Neural progenitor cell (in vitro differentiated cells): ENCODE measurements around the gene DXO. TPM values are rescaled to one million over a fixed set of nuclear protein-coding genes. Genes with fewer than 3 reads are reported as not detected.

Source experiments
- DNase-seq: peaks from one replicate; pipeline ENCODE4 v3.0.0-alpha.2; 2016; ENCODE audit warnings: low spot score
- H2AFZ ChIP-seq: fragments of 200-600 bp; sonication (generic); replicated peaks from 2 replicates; pipeline ENCODE4 v1.6.1; 2016; ENCODE audit warnings: antibody characterized with exemption
- H3F3A ChIP-seq: fragments of 200-600 bp; sonication (generic); 2 replicates; pipeline ENCODE4 v1.6.1; 2016; ENCODE audit warnings: antibody characterized with exemption, low read depth
- H3K27ac ChIP-seq: fragments of 200-600 bp; sonication (generic); 2 replicates; pipeline ENCODE4 v1.5.1; 2016; ENCODE audit warnings: mild to moderate bottlenecking
- H3K27me3 ChIP-seq: fragments of 200-600 bp; sonication (generic); 2 replicates; pipeline ENCODE4 v1.6.1; 2016; ENCODE audit warnings: mild to moderate bottlenecking, moderate library complexity
- H3K36me3 ChIP-seq: fragments of 200-600 bp; sonication (generic); 2 replicates; pipeline ENCODE4 v1.5.1; 2016
- H3K4me1 ChIP-seq: fragments of 200-600 bp; sonication (generic); 2 replicates; pipeline ENCODE4 v1.6.1; 2016; ENCODE audit warnings: mixed run types
- H3K4me2 ChIP-seq: fragments of 200-600 bp; sonication (generic); 2 replicates; pipeline ENCODE4 v1.6.1; 2016
- H3K4me3 ChIP-seq: fragments of 200-600 bp; sonication (generic); 2 replicates; pipeline ENCODE4 v1.5.1; 2016
- H3K79me2 ChIP-seq: fragments of 200-600 bp; sonication (generic); 2 replicates; pipeline ENCODE4 v1.6.1; 2016; ENCODE audit warnings: low read depth
- H3K9ac ChIP-seq: fragments of 200-600 bp; sonication (generic); 2 replicates; pipeline ENCODE4 v1.6.1; 2016
- H3K9me3 ChIP-seq: fragments of 200-600 bp; sonication (generic); 2 replicates; pipeline ENCODE4 v1.5.1; 2016; ENCODE audit warnings: low read depth
- H4K20me1 ChIP-seq: fragments of 200-600 bp; sonication (generic); 2 replicates; pipeline ENCODE4 v1.6.1; 2016; ENCODE audit warnings: low read depth
- H3K27ac Mint-ChIP-seq: 3 replicates; pipeline ENCODE4 v1.8.0; 2021; ENCODE audit warnings: mixed read lengths
- H3K27me3 Mint-ChIP-seq: 2 replicates; pipeline ENCODE4 v1.8.0; 2022; ENCODE audit warnings: low read depth, mild to moderate bottlenecking, inconsistent platforms, moderate library complexity, mixed read lengths; ENCODE audit not compliant: insufficient read depth
- H3K36me3 Mint-ChIP-seq: 3 replicates; pipeline ENCODE4 v1.8.0; 2021; ENCODE audit warnings: mixed read lengths
- H3K4me1 Mint-ChIP-seq: 3 replicates; pipeline ENCODE4 v1.8.0; 2021; ENCODE audit warnings: mixed read lengths
- H3K4me3 Mint-ChIP-seq: 3 replicates; pipeline ENCODE4 v1.8.0; 2021; ENCODE audit warnings: mild to moderate bottlenecking, moderate library complexity, mixed read lengths
- H3K9me3 Mint-ChIP-seq: 3 replicates; pipeline ENCODE4 v1.8.0; 2020; ENCODE audit warnings: mixed read lengths
- EZH2 ChIP-seq: fragments of 200-600 bp; sonication (generic); IDR thresholded peaks from 2 replicates; pipeline ENCODE4 v1.6.1; 2017; ENCODE audit warnings: antibody characterized with exemption, mild to moderate bottlenecking, moderate library complexity
- EZH2phosphoT487 ChIP-seq: fragments of 200-600 bp; sonication (generic); IDR thresholded peaks from 2 replicates; pipeline ENCODE4 v1.6.1; 2017; ENCODE audit warnings: antibody characterized with exemption
- total RNA-seq: library from RNA; depleted of rRNA; stranded (reverse); fragments of >200 nt; gene quantifications from 2 replicates; pipeline ENCODE4 v1.2.3, GENCODE V29; 2015; ENCODE audit warnings: low replicate concordance
- TF ChIP-seq, protein P1 (sequence below): fragments of 200-600 bp; sonication (generic); IDR thresholded peaks from 2 replicates; pipeline ENCODE4 v1.5.1; 2017; ENCODE audit warnings: antibody characterized with exemption, mild to moderate bottlenecking

The DXO gene
- total RNA-seq, 1 donor from 2014 or later: 10.2 TPM

GRCh38 chr6:31969712-31970603 lies 2.0 kb downstream of the DXO start:
- H4K20me1 ChIP-seq: no peaks in the 10 kb centered on the region
- peaks cover 7% of the 10 kb centered on the region for H3K4me1 ChIP-seq
- TF ChIP-seq EZH2phosphoT487 (no peak), EZH2 (no peak)
- TF ChIP-seq, protein P1, sequence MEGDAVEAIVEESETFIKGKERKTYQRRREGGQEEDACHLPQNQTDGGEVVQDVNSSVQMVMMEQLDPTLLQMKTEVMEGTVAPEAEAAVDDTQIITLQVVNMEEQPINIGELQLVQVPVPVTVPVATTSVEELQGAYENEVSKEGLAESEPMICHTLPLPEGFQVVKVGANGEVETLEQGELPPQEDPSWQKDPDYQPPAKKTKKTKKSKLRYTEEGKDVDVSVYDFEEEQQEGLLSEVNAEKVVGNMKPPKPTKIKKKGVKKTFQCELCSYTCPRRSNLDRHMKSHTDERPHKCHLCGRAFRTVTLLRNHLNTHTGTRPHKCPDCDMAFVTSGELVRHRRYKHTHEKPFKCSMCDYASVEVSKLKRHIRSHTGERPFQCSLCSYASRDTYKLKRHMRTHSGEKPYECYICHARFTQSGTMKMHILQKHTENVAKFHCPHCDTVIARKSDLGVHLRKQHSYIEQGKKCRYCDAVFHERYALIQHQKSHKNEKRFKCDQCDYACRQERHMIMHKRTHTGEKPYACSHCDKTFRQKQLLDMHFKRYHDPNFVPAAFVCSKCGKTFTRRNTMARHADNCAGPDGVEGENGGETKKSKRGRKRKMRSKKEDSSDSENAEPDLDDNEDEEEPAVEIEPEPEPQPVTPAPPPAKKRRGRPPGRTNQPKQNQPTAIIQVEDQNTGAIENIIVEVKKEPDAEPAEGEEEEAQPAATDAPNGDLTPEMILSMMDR: no peak
- H3K9ac ChIP-seq: no peak overlapping the region
- no peak overlapping the region for H2AFZ ChIP-seq
- no peaks in the 10 kb centered on the region for H3K9me3 ChIP-seq
- Mint-ChIP-seq H3K27me3 (peaks cover 10% of the 10 kb centered on the region), H3K4me3 (peak overlapping the region; percentile 88), H3K9me3 (no peaks in the 10 kb centered on the region), H3K27ac (no peak overlapping the region), H3K36me3 (peaks cover 30% of the 10 kb centered on the region), H3K4me1 (peaks cover 23% of the 10 kb centered on the region)
- H3K36me3 ChIP-seq: no peaks in the 10 kb centered on the region
- H3K27me3 ChIP-seq: no peaks in the 10 kb centered on the region
- peaks cover 24% of the 10 kb centered on the region for H3F3A ChIP-seq
- H3K79me2 ChIP-seq: peaks cover 31% of the 10 kb centered on the region
- no peak for DNase-seq
- no peak overlapping the region for H3K27ac ChIP-seq
- no peak overlapping the region for H3K4me3 ChIP-seq
- H3K4me2 ChIP-seq: no peak overlapping the region

- no peak overlapping the region for H3K27ac ChIP-seq
- Mint-ChIP-seq H3K36me3 (peaks cover 31% of the 10 kb centered on the region), H3K4me1 (peaks cover 23% of the 10 kb centered on the region), H3K9me3 (no peaks in the 10 kb centered on the region), H3K4me3 (peak overlapping the region; percentile 69), H3K27ac (no peak overlapping the region), H3K27me3 (peaks cover 10% of the 10 kb centered on the region)
- peaks cover 24% of the 10 kb centered on the region for H3F3A ChIP-seq
- peaks cover 25% of the 10 kb centered on the region for H3K79me2 ChIP-seq
- peaks cover 7% of the 10 kb centered on the region for H3K4me1 ChIP-seq
- TF ChIP-seq, protein P1: no peak
- H4K20me1 ChIP-seq: no peaks in the 10 kb centered on the region
- no peaks in the 10 kb centered on the region for H3K27me3 ChIP-seq
- H3K9me3 ChIP-seq: no peaks in the 10 kb centered on the region
- H3K4me3 ChIP-seq: no peak overlapping the region
- DNase-seq: no peak
- H3K36me3 ChIP-seq: no peaks in the 10 kb centered on the region
- no peak overlapping the region for H3K4me2 ChIP-seq
- no peak overlapping the region for H3K9ac ChIP-seq
- no peak overlapping the region for H2AFZ ChIP-seq
Measured at GRCh38 chr6:31968791-31969711, 2.9 kb downstream of the DXO start.

- H3K9me3 Mint-ChIP-seq: no peaks in the 10 kb centered on the region
- Histone ChIP-seq H3K27ac (no peak overlapping the region), H3K9ac (no peak overlapping the region), H3K27me3 (no peaks in the 10 kb centered on the region), H3F3A (peaks cover 24% of the 10 kb centered on the region), H2AFZ (no peak overlapping the region), H3K36me3 (no peaks in the 10 kb centered on the region), H3K4me1 (peaks cover 7% of the 10 kb centered on the region), H3K79me2 (peaks cover 17% of the 10 kb centered on the region), H4K20me1 (no peaks in the 10 kb centered on the region), H3K9me3 (no peaks in the 10 kb centered on the region), H3K4me3 (no peak overlapping the region), H3K4me2 (no peak overlapping the region)
- TF ChIP-seq, protein P1: no peak
- TF ChIP-seq EZH2: no peak
- no peak for TF ChIP-seq EZH2phosphoT487
- DNase-seq: no peak
- peaks cover 18% of the 10 kb centered on the region for H3K4me1 Mint-ChIP-seq
- H3K4me3 Mint-ChIP-seq: no peak overlapping the region
- peaks cover 29% of the 10 kb centered on the region for H3K36me3 Mint-ChIP-seq
- no peak overlapping the region for H3K27ac Mint-ChIP-seq
- peaks cover 10% of the 10 kb centered on the region for H3K27me3 Mint-ChIP-seq
Measured at GRCh38 chr6:31968326-31968725, 3.6 kb downstream of the DXO start.
